ENCODE data around the gene PRPS1L1.

PRPS1L1 gene

GRCh38 chr7:17983221-17984062, 44.2 kb downstream of the PRPS1L1 start:
- Histone ChIP-seq H3K27me3 (no peaks in the 10 kb centered on the region), H3K9me3 (no peaks in the 10 kb centered on the region), H3K27ac (peak overlapping the region; percentile 57), H3K4me1 (ENCODE audit: control insufficient read depth in 1 of 2, insufficient read depth in 1 of 2, low read depth in 1 of 2, low read length in 1 of 2) (no peaks in the 10 kb centered on the region), H3K36me3 (no peaks in the 10 kb centered on the region), H3K4me3 (ENCODE audit: low read depth in 1 of 2, low read length in 1 of 2) (no peak overlapping the region)
- TF ChIP-seq CTCF (IDR thresholded peaks at IDR 0.05): no peak

- H3K9me3 ChIP-seq: no peaks in the 10 kb centered on the region
Measured at GRCh38 chr7:17976952-17977351, 50.7 kb downstream of the PRPS1L1 start.

More at GRCh38 chr7:17976952-17977351, 50.7 kb downstream of the PRPS1L1 start:
- Histone ChIP-seq H3K36me3 (no peaks in the 10 kb centered on the region), H3K4me1 (ENCODE audit: control insufficient read depth in 1 of 2, insufficient read depth in 1 of 2, low read depth in 1 of 2, low read length in 1 of 2) (no peaks in the 10 kb centered on the region), H3K27ac (no peak overlapping the region), H3K4me3 (ENCODE audit: low read depth in 1 of 2, low read length in 1 of 2) (no peak overlapping the region), H3K27me3 (no peaks in the 10 kb centered on the region)
- TF ChIP-seq CTCF (IDR thresholded peaks at IDR 0.05): no peak
